ENCODE measurements around the gene CEP131. TPM values are rescaled to one million over a fixed set of nuclear protein-coding genes. Genes with fewer than 3 reads are reported as not detected.

CEP131 gene
- total RNA-seq, 2 donors from 2014 or later, result 4.7 to 9.5 TPM

- ATAC-seq (no peak), DNase-seq (no peak)
- intact Hi-C loops (cut with DNase I, micrococcal nuclease), result no loop called here
These were observed 26.7 kb downstream of the CEP131 start for GRCh38 chr17:81195941-81196495.

GRCh38 chr17:81194941-81195901, 27.5 kb downstream of the CEP131 start:
- DNase-seq (no peak), ATAC-seq (no peak)
- intact Hi-C loops (cut with DNase I, micrococcal nuclease), result no loop called here

GRCh38 chr17:81194225-81194760, 28.5 kb downstream of the CEP131 start:
- intact Hi-C loops (cut with DNase I, micrococcal nuclease), result no loop called here
- no peak for ATAC-seq
- no peak for DNase-seq

- ATAC-seq (no peak), DNase-seq (no peak)
- intact Hi-C loops (cut with DNase I, micrococcal nuclease), result no loop called here
These were observed 29.1 kb downstream of the CEP131 start for GRCh38 chr17:81193470-81194224.

DNA sequence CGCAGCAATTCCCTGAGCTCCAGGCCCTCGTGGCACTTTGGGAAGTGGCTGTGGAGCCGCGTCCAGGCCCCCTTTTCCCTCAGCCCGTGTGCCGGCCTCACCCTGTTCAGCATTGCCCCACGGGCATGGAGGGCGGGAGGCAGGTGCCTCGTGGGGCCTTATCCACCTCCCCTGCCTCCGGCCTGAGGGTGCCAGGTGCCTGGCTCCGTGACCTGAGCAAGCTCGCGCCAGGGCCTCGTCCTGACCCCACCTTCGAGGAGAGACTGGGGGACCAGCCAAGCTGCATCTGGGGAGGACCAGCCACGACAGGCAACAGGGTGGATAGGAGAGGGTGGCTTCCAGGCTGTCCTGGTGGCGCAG, 29.7 kb downstream of the CEP131 start:
- no peak for ATAC-seq
- DNase-seq, result no peak
- intact Hi-C loops (cut with DNase I, micrococcal nuclease), result no loop called here

- ATAC-seq, result no peak
- intact Hi-C loops (cut with DNase I, micrococcal nuclease), result no loop called here
- DNase-seq, result no peak
These were observed 30.2 kb downstream of the CEP131 start for GRCh38 chr17:81192386-81193050.

DNA sequence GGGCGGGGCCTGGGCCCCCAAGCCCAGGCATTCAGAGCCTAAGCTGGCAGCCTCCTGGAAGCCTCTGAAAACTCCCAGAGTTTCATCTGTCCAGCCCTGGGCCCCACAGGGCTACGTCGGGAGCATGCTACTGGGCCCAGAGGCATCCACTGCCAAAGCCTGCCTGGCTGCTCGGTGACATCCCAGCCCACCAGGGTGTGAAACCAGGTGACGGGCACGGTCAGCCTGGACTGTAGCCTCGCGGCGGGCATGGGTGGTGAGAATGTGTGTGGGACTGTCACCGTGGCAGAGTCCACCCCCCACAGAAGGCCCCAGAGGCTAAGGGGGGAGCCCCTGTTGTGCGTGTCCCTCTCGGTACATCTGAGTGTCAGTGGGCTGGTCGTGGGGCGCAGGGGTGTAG, 31.1 kb downstream of the CEP131 start:
- DNase-seq (no peak), ATAC-seq (no peak)
- intact Hi-C loops (cut with DNase I, micrococcal nuclease), result no loop called here

DNA sequence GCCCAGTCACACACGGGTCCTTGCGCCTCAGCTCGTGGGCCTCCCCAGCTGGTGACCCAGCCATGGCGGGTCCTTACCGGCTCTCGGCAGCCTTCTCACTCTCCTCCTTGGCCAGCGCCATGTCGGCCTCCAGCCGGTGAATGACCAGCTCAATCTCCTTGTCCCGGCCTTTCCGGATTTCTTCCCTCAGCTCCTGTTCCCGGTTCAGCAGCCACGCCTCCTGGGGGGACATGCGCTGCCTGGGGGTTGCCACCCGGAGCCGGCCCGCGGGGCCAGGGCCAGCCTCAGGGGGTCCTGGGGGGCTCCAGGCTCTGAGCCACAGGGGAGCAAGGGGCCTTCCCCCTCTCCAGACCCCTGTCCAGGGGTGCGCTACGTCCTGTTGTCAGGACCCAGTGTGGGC, 31.6 kb downstream of the CEP131 start:
- ATAC-seq (no peak), DNase-seq (no peak)
- intact Hi-C loops (cut with DNase I, micrococcal nuclease), result no loop called here

GRCh38 chr17:81190591-81190990, 32.2 kb downstream of the CEP131 start:
- DNase-seq (no peak), ATAC-seq (no peak)
- intact Hi-C loops (cut with DNase I, micrococcal nuclease), result no loop called here

DNA sequence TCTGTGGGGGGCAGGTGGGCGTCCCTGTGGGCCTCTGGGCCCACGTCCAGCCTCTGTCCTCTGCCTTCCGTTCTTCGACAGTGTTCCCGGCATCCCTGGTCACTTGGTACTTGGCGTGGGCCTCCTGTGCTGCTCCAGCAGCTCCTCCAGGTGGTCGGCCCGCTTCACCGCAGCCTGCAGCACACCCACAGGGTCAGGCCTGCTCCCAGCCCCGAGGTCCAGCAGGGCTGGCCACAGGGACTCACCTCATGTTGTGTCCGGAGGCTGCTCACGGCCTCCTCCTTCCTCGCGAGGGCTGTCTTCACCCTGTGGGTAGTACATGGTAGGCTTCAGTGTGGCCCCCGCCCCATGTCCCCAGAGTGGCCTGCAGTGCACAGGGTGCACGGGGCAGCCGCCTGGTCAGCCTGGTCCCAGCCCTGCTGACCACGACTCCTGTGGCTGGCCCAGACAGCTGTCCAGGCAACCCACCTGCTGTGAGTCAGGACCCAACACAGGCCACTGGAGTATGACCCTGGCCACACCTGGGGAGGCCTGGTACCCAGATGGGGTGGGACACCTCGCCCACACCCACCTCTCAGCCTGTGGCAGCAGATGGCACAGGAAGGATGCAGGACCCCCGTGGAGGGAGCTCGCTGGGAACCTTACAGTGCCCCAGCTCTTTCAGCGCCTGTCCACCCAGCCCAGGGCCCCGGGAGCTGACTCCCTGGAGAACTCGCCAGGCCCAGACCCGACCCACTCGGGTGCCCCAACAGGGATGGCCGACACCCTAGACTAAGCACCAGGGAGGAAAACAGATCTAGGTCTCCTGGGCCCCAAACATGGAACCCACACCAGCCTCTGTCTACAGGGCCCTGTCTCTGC, 32.9 kb downstream of the CEP131 start:
- intact Hi-C loops (cut with DNase I, micrococcal nuclease), result no loop called here
- ATAC-seq (no peak), DNase-seq (no peak)

DNA sequence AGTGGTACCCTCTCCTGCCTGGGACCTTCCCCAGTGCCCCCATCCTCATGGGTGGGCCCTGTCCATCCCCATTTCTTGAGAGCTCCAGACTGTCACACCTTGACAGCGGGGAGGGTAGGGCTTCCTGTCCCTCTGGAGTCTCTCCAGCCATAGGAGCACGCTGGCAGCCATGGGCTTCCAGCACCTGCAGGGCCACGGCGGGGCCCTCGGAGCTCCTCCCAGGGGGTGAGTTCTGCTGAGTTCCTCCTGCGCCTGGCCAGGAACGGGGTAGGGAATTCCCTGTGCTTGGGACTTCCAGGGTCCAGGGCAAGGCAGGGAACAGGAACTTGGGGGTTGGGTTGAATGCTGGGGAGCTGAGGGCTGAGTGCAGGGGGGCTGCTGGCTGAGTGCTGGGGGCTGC, 33.7 kb downstream of the CEP131 start:
- intact Hi-C loops (cut with DNase I, micrococcal nuclease), result no loop called here
- no peak for ATAC-seq

GRCh38 chr17:81188491-81188840, 34.3 kb downstream of the CEP131 start:
- intact Hi-C loops (cut with DNase I, micrococcal nuclease), result no loop called here
- no peak for DNase-seq
- ATAC-seq, result no peak

More for the DNA sequence above, 33.7 kb downstream of the CEP131 start:
- no peak for DNase-seq

GRCh38 chr17:81187586-81188490, 34.9 kb downstream of the CEP131 start:
- intact Hi-C loops (cut with DNase I, micrococcal nuclease), result no loop called here
- no peak for DNase-seq
- no peak for ATAC-seq

DNA sequence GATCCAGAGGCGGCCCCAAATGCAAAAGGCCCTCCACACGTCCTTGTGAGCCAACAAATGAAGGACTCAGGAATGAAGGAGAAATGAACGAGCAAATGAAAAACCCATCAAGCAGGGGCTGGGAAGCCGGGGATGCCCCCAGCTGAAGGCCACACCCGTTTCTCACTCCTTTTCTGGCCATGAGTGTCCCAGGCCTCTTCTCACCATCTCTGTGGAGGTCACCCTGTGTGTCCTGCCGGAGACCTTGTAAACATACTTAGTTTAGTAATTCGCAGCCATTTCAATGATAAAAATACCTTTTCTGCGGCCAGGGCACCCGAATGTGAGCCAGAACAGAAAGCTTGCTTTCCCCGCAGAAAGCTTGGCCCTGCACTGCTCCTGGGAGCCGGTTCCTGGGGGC, 35.6 kb downstream of the CEP131 start:
- intact Hi-C loops (cut with DNase I, micrococcal nuclease), result no loop called here
- DNase-seq (no peak), ATAC-seq (no peak)

- DNase-seq (no peak), ATAC-seq (no peak)
- intact Hi-C loops (cut with DNase I, micrococcal nuclease), result no loop called here
These were observed 36.6 kb downstream of the CEP131 start for GRCh38 chr17:81186203-81186602.

- DNase-seq, result no peak
- intact Hi-C loops (cut with DNase I, micrococcal nuclease), result no loop called here
- no peak for ATAC-seq
These were observed 38.2 kb downstream of the CEP131 start for GRCh38 chr17:81184555-81184954.

DNA sequence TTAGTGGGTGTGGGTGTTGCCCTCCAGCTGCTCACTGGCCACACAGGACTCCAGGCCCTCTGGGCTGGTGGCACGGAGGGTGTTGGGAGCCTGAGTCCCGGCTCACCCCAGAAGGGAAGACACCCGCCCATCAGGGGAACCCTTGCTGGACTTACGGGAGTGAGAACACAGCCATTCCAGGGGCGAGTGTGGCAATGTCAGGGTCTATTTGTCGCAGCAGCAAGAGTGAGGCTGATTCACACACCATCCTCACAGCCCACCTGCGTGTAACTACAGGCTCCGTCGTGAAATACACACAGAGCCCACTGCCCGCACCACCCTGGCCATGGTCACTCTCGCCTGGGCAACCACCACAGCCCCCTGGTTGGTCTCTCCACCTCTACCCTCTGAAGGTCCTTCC, 39.0 kb downstream of the CEP131 start:
- DNase-seq (no peak), ATAC-seq (no peak)
- intact Hi-C loops (cut with DNase I, micrococcal nuclease), result no loop called here
